Gastroesophageal sphincter (tissue), 4 donors: ENCODE measurements around the gene TMEM175. TPM values are rescaled to one million over a fixed set of nuclear protein-coding genes. Genes with fewer than 3 reads are reported as not detected.

Source experiments
- ATAC-seq: fragments of 150-250 bp; one replicate; pipeline ENCODE4 v1.9.1; 2016; ENCODE audit warnings: mild to moderate bottlenecking, moderate library complexity
- H3K27ac ChIP-seq, 4 donors: fragments of 200-600 bp; sonication (generic) in 3 of 4; 1 replicate in 3 of 4; 2 replicates in 1 of 4; pipeline ENCODE4 v1.5.1; 2016 to 2019
- H3K27me3 ChIP-seq: fragments of 200-600 bp; sonication (generic); one replicate; pipeline ENCODE4 v1.5.1; 2019
- H3K36me3 ChIP-seq, 2 donors: fragments of 200-600 bp; sonication (generic); one replicate each; pipeline ENCODE4 v1.5.1; 2019; ENCODE audit warnings: control low read depth in 1 of 2
- H3K4me1 ChIP-seq, 3 donors: fragments of 200-600 bp; sonication (generic); 1 replicate in 2 of 3; 2 replicates in 1 of 3; pipeline ENCODE4 v1.5.1; 2016 to 2019; ENCODE audit warnings: control low read depth in 2 of 3
- H3K4me3 ChIP-seq, 2 donors: fragments of 200-600 bp; sonication (generic); one replicate each; pipeline ENCODE4 v1.5.1; 2019; ENCODE audit warnings: mild to moderate bottlenecking in 1 of 2, moderate library complexity in 1 of 2
- H3K9me3 ChIP-seq, 3 donors: fragments of 200-600 bp; sonication (generic); one replicate each; pipeline ENCODE4 v1.5.1; 2017 to 2019; ENCODE audit warnings: control low read depth in 2 of 3
- CTCF ChIP-seq, 4 experiments: fragments of 200-600 bp in 2 of 4; fragments of 450-650 bp in 2 of 4; sonication (generic) in 1 of 4; IDR thresholded peaks; one replicate each; pipeline ENCODE4 v1.5.1; 2017 to 2019; ENCODE audit warnings: antibody characterized with exemption in 4 of 4, mild to moderate bottlenecking in 2 of 4, moderate library complexity in 2 of 4
- EP300 ChIP-seq: sonication (generic); formaldehyde crosslinking; IDR thresholded peaks from one replicate; pipeline ENCODE4 v1.6.1; 2017; ENCODE audit warnings: antibody characterized with exemption, mild to moderate bottlenecking
- POLR2A ChIP-seq, 2 donors: fragments of 450-650 bp; IDR thresholded peaks; one replicate each; pipeline ENCODE4 v1.6.1; 2017; ENCODE audit warnings: antibody characterized with exemption in 2 of 2, mild to moderate bottlenecking in 2 of 2, moderate library complexity in 1 of 2
- POLR2AphosphoS5 ChIP-seq: sonication (generic); formaldehyde crosslinking; IDR thresholded peaks from one replicate; pipeline ENCODE4 v1.6.1; 2017; ENCODE audit warnings: antibody characterized with exemption
- WGBS, 2 donors: methylation state at CpG; one replicate each; pipeline ENCODE4 v1.1.5; 2018; ENCODE audit warnings: low coverage in 1 of 2; 5-methylcytosine and 5-hydroxymethylcytosine counted together
- total RNA-seq, 4 donors: library from RNA; depleted of rRNA; stranded (reverse); fragments of >200 nt; gene quantifications; one replicate each; pipeline ENCODE4 v1.1.0, GENCODE V29; 2016

The TMEM175 gene
- total RNA-seq, 4 donors from 2014 or later: 21.7 to 40.3 (median 24.2) TPM

DNA sequence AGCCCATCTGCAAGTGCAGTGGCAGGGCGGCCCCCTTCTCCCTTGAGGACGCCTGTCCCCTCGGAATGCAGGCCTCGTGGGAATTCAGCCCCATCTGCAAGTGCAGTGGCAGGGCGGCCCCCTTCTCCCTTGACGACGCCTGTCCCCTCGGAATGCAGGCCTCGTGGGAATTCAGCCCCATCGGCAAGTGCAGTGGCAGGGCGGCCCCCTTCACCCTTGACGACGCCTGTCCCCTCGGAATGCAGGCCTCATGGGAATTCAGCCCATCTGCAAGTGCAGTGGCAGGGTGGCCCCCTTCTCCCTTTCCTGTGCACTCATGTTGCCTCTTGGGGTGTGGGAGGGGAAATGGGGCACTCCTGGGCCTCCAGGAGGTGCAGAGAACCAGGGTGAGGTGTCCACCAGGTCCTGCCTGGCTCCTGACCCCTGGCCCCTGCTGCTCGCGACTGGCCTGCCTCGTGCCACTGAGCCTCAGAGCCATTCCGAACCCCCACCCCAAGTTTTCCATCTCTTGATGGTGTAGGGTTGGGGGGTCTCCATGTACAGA lies 67.7 kb downstream of the TMEM175 start:
- no peak for ATAC-seq
- H3K27me3 ChIP-seq: peaks cover 90% of the 10 kb centered on the region
- 80% methylated on average over 1 to 4 of the region's 18 CpGs for WGBS, 2 donors

GRCh38 chr4:1000686-1001260 lies 68.5 kb downstream of the TMEM175 start:
- TF ChIP-seq POLR2A (IDR thresholded peaks at IDR 0.05): no peak
- no peak for TF ChIP-seq EP300
- TF ChIP-seq CTCF (IDR thresholded peaks at IDR 0.05): no peak
- TF ChIP-seq POLR2AphosphoS5: no peak
- WGBS, 2 donors: no CpG with 5 or more reads among the region's 15 CpGs
- ATAC-seq: no peak
- Histone ChIP-seq H3K4me3 (no peak overlapping the region), H3K4me1 (peaks cover 0 to 41% (median 27%) of the 10 kb centered on the region in 3 donors), H3K27me3 (peaks cover 98% of the 10 kb centered on the region), H3K27ac (no peak overlapping the region), H3K9me3 (no peaks in the 10 kb centered on the region), H3K36me3 (no peaks in the 10 kb centered on the region)

More for the DNA sequence above, 67.7 kb downstream of the TMEM175 start:
- Histone ChIP-seq H3K9me3 (no peaks in the 10 kb centered on the region), H3K4me3 (no peak overlapping the region), H3K4me1 (peaks cover 0 to 41% (median 27%) of the 10 kb centered on the region in 3 donors), H3K36me3 (no peaks in the 10 kb centered on the region), H3K27ac (no peak overlapping the region)
- TF ChIP-seq CTCF (IDR thresholded peaks at IDR 0.05) (no peak), POLR2A (IDR thresholded peaks at IDR 0.05) (no peak), EP300 (no peak), POLR2AphosphoS5 (no peak)

DNA sequence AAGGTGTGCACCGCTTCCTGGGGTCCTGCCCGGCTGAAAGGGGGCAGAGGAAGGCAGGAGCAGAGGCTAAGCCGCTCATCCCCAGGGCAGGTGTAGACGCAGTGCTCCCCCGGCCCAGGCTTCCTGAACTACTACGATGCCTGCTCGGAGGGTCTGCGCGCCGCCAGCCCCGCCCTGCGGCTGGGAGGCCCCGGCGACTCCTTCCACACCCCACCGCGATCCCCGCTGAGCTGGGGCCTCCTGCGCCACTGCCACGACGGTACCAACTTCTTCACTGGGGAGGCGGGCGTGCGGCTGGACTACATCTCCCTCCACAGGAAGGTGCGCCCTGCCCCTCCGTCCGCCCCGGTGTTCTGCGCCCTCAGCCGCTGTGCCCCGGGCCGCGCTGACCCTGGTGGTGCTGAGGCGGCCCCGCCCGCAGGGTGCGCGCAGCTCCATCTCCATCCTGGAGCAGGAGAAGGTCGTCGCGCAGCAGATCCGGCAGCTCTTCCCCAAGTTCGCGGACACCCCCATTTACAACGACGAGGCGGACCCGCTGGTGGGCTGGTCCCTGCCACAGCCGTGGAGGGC lies 69.4 kb downstream of the TMEM175 start:
- no peak for ATAC-seq
- H3K4me1 ChIP-seq: peaks cover 0 to 39% (median 27%) of the 10 kb centered on the region in 3 donors
- no peaks in the 10 kb centered on the region for H3K9me3 ChIP-seq
- peaks cover 99% of the 10 kb centered on the region for H3K27me3 ChIP-seq
- H3K4me3 ChIP-seq: peak overlapping the region in 1 of 2 donors; percentile 23
- H3K27ac ChIP-seq: no peak overlapping the region
- no peak for TF ChIP-seq POLR2AphosphoS5
- TF ChIP-seq EP300: no peak
- no peak for TF ChIP-seq CTCF (IDR thresholded peaks at IDR 0.05)
- no peak for TF ChIP-seq POLR2A (IDR thresholded peaks at IDR 0.05)
- no peaks in the 10 kb centered on the region for H3K36me3 ChIP-seq
- no CpG with 5 or more reads among the region's 48 CpGs for WGBS, 2 donors

- no peaks in the 10 kb centered on the region for H3K9me3 ChIP-seq
- WGBS, 2 donors: 0% methylated on average over 1 of the region's 54 CpGs; no CpG with 5 or more reads in 1 of the 2 donors
- H3K36me3 ChIP-seq: no peaks in the 10 kb centered on the region
- H3K27ac ChIP-seq: no peak overlapping the region
- TF ChIP-seq POLR2A (IDR thresholded peaks at IDR 0.05): no peak
- TF ChIP-seq POLR2AphosphoS5: no peak
- no peak for TF ChIP-seq EP300
- no peak for TF ChIP-seq CTCF (IDR thresholded peaks at IDR 0.05)
- H3K4me3 ChIP-seq: peak overlapping the region in 1 of 2 donors; percentile 23
- peak; percentile 42 for ATAC-seq
- peaks cover 0 to 34% (median 24%) of the 10 kb centered on the region in 3 donors for H3K4me1 ChIP-seq
- H3K27me3 ChIP-seq: peaks cover 99% of the 10 kb centered on the region
Observed at GRCh38 chr4:1002131-1002630, 69.9 kb downstream of the TMEM175 start.
